Measurements from ENCODE around the gene VAC14.

Gene VAC14

GRCh38 chr16:70703041-70703834 lies 97.7 kb downstream of the VAC14 start:
- DNase-seq: no peak

DNA sequence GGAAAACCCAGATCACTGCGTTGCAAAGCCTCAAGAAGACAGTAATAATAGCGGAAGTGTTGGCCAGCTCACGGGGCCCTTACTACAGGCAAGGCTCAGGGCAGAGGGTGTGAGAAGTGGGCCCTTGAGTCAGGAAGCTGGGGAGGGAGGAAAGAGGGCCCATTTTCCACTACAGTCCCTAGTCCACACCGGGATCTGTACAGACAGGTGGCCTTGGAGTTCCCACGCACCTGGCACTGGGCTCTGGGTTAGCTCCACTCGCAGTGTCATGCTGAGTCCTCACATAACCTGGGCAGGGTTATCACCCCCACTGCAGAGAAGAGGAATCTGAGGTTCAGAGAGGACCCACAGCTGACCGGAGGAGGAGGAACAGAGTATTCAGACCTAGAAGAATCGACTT lies 98.3 kb downstream of the VAC14 start:
- DNase-seq: no peak

GRCh38 chr16:70701998-70702397 lies 99.0 kb downstream of the VAC14 start:
- DNase-seq: no peak

- no peak for DNase-seq
These were observed 99.4 kb downstream of the VAC14 start for GRCh38 chr16:70701596-70701995.

DNA sequence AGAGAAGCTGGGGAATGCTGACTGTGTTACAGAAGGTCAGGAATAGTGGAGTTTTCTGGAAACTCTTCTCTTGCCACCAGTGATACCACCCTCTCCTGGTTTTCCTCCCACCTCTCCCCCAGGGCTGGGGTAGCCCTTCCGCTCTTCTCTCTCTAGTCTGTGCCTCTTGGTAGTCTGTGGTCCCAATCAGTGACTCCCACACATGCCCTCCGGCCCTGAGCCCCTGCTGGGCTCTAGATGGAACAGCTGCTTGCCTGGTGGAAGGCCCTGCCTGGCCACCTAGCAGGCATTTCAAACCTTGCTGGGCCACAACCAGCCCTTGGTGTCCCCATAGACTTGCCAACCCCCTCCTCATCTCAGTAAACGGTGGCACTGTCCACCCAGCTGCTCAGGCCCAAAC lies 99.9 kb downstream of the VAC14 start:
- DNase-seq: no peak

DNA sequence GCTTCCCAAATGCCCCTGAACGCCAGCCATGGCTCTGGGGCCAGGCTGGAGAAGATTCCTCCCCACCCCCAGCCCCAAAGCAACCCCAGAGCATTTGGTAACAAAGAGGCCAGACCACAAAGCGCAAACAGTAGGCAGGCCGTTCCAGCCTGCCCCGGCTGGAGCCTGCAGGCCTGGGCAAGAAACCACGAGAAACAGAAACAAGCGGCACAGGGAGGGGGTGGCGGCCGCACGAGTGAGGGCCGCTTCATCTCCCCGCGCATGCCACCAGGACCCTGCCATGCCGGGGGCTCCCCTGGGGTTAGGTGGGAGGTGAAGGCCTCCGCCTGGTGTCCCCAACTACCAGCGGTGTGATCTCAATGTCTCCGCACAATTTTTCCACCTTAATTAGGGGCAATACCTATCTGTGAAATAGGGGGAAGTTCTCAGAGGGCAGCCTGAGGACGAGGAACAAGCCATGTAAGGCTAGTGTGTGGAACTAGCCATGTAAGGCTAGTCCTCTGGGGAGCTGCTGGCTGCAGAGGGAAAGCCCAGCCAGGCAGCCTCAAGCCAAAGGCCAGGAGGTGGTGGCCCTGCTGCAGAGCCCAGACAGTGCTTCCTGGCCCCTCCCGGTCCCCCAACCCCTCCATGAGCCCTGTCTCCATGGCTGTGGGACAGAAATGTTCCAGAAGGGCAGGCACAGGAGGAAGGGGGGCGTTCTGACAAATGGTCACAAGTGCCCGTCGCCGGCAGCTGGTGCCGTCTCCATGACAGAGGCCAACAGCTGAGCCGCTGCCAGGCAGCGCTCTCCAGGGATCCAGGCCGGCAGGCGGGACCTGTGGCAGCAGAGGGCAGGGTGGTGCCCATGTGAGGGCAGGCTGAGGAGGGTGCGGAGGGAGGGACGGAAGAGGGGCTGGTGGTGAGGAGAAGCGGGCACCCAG lies 100.6 kb downstream of the VAC14 start:
- DNase-seq: no peak

DNA sequence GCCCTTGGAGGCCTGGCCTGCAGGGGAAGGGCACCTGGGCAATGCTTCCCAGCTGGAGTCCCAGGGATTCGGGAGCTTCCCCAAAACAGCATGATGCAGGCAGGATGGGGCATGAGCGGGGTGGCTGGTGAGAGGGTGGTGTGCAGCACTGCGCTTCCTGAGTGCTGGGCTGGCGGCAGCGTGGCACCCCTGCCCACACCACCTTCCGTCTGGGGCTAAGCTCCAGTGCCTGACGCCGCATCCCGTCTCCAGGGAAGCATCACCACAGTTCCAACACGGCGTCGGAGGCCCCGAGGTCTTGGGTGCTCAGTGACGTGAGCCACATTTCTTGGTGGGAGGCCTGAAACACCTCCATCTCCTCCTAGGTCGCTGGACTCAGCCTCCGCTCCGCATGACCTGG lies 101.3 kb downstream of the VAC14 start:
- DNase-seq: no peak

GRCh38 chr16:70698901-70699300 lies 102.1 kb downstream of the VAC14 start:
- DNase-seq: no peak

DNA sequence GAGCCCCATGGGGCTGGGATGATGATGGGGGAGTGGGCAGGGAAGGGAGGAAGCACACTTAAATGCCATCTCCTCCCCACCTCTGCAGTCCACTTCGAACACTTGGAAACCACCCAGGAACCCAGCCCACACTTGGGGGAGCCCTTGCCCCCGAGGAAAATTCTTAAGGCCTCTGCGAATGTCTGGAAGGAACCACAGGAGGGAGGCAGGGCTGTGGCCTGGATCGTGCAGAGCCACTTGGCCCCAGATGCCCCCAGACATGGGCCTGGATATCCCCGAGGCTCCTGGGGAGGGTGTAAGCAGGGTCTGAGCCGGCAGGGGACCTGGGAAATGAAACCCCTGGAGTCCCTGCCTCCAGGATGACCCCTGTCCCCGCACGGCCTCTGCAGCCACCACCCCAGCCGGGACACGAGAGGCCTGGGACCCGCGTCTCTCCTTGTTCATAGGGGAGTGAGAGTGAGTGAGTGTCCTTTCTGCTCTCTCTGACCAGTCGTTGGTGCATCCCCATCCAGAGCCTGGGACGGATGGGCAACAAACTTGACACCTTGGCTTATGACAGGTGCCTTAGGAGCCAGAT lies 103.3 kb downstream of the VAC14 start:
- DNase-seq: no peak

- DNase-seq: no peak
These were observed 103.9 kb downstream of the VAC14 start for GRCh38 chr16:70696952-70697593.

- no peak for DNase-seq
These were observed 104.6 kb downstream of the VAC14 start for GRCh38 chr16:70696355-70696754.

DNA sequence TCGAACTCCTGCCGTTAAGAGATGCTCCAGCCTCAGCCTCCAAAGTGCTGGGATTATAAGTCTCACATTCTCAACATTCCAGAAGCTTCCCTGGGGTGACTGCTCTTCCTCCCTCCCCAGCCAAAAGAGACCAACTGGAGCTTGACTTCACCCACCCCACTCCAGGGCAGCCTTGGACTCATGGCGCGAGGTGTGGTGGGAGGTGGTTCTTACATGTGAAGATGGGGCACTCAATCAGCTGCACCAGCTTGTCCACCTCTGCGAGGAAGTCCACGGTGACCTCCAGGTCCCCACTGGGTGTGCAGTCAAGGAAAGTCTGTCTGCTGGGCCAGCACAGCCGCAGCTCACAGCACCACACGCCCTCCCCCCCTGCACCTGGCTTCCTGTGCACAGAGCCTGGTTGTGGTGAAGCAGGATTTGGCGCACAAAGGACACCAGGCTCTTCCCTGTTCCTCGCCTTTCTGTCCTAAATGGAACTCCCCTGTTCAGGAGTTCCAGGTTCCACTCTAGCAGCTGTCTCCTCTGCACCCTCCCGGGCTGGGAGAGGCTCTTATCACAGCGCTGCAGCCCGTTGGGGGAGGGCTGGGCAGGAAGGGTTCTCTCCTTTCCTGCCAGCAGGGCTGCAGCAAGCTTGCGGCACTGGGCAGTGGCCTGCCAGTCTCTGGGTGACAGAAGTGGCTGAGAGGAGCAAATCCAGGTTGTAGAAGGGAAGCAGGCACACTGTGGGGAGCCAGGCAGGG lies 105.5 kb downstream of the VAC14 start:
- no peak for DNase-seq

- no peak for DNase-seq
These were observed 106.1 kb downstream of the VAC14 start for GRCh38 chr16:70694868-70695218.

- DNase-seq: no peak
These were observed 106.7 kb downstream of the VAC14 start for GRCh38 chr16:70694088-70694867.

GRCh38 chr16:70692873-70693671 lies 107.9 kb downstream of the VAC14 start:
- DNase-seq: no peak

GRCh38 chr16:70692130-70692872 lies 108.7 kb downstream of the VAC14 start:
- DNase-seq: no peak

DNA sequence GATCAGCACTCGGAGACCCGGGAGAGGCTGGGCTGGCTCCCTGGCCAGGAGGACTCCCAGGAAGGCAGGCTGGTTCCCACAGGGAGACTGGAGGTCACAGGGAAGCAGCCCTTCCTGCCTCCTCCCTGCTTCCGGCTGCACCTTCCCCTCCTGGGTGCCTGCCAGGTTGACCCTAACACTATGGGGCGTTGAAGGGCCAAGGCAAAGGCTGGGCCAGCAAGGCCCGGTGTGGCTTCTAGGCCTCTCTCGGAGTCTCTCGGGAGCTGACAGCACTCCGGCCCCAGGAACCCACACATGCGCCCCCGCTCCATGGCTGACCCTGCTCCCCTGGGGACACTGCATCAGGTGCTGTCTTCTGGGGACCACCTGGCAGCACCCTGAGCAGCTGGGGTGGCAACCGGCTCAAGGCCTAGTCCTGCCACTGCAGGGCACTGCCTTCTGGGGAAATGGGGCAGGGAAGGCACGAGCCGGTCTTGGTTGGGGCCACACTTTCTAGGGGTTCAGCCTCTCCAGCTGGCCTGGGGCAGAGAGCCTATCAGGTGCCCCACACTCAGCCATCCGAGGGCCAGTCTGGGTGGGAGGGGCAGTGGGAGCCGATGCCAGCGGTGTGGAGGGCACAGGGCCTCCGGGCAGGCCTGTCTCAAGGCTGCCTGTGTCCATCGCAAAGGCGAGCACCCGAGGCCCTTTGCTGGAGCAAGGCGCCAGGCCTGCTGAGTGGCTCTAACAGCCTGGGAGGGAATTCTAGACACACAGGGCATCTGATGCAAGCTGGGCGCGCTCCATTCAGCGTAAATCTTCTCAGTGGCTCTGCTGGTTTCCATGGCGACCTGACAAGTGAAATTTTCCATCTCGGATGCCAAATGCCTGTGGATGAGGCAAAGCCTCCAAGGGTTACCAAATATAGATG lies 109.5 kb downstream of the VAC14 start:
- no peak for DNase-seq

- no peak for DNase-seq
These were observed 110.7 kb downstream of the VAC14 start for GRCh38 chr16:70689970-70690891.

All from activated CD4-positive, alpha-beta T cell treated with anti-CD3 and anti-CD28 coated beads, Interleukin-10, Interleukin-2, amounts not matched to agents 100 ng/mL and 50 ng/mL, durations not matched to agents 16 hours and 8 hours (primary cell).